Gastrocnemius medialis (tissue), 4 donors: ENCODE data around the gene CENPB. TPM values are rescaled to one million over a fixed set of nuclear protein-coding genes. Genes with fewer than 3 reads are reported as not detected.

Experiments used
- ATAC-seq, 2 donors: fragments of 150-250 bp; one replicate each; pipeline ENCODE4 v1.9.1; 2016
- DNase-seq, 2 donors: peaks; one replicate each; pipeline ENCODE4 v3.0.0-alpha.2; 2019
- H3K27ac ChIP-seq, 4 donors: fragments of 200-600 bp; sonication (generic); 1 replicate in 1 of 4; 2 replicates in 3 of 4; pipeline ENCODE4 v1.5.1; 2016 to 2018; ENCODE audit warnings: mild to moderate bottlenecking in 2 of 4, moderate library complexity in 1 of 4
- H3K27me3 ChIP-seq, 3 donors: fragments of 200-600 bp; sonication (generic) in 2 of 3; 1 replicate in 1 of 3; 2 replicates in 2 of 3; pipeline versions ENCODE4 v1.5.1 to v1.6.0; 2016 to 2019; ENCODE audit warnings: mild to moderate bottlenecking in 1 of 3, moderate library complexity in 1 of 3
- H3K36me3 ChIP-seq, 2 donors: fragments of 200-600 bp; sonication (generic) in 1 of 2; one replicate each; pipeline ENCODE4 v1.5.1; 2017 to 2018
- H3K4me1 ChIP-seq, 2 donors: fragments of 200-600 bp; sonication (generic) in 1 of 2; one replicate each; pipeline ENCODE4 v1.5.1; 2016 to 2017; ENCODE audit warnings: mild to moderate bottlenecking in 2 of 2
- H3K4me3 ChIP-seq, 4 donors: fragments of 200-600 bp; sonication (generic) in 3 of 4; 1 replicate in 1 of 4; 2 replicates in 3 of 4; pipeline ENCODE4 v1.5.1; 2016 to 2019; ENCODE audit warnings: mild to moderate bottlenecking in 2 of 4
- H3K9me3 ChIP-seq, 3 donors: fragments of 200-600 bp; sonication (generic) in 2 of 3; 1 replicate in 1 of 3; 2 replicates in 2 of 3; pipeline ENCODE4 v1.5.1; 2016 to 2019
- POLR2A ChIP-seq, 2 donors: fragments of 450-650 bp; IDR thresholded peaks; one replicate each; pipeline ENCODE4 v1.6.1; 2017; ENCODE audit warnings: antibody characterized with exemption in 2 of 2, mild to moderate bottlenecking in 2 of 2, moderate library complexity in 2 of 2
- in situ Hi-C, 4 donors: fragments of 200-750 bp; cut with MboI; loops; one replicate each; pipeline versions ENCODE4 v1.15.0 to v1.8.0; 2017; ENCODE audit warnings: low sequenced_read_pairs in 4 of 4
- intact Hi-C: fragments of 100-400 bp; cut with DNase I; formaldehyde crosslinking; loops from one replicate; pipeline ENCODE4 v1.15.1; 2023; ENCODE audit warnings: low total_unique reads
- total RNA-seq, 4 donors: library from RNA; depleted of rRNA; stranded (reverse); fragments of >200 nt; gene quantifications; one replicate each; pipeline versions ENCODE4 v1.1.0 to v1.2.3, GENCODE V29; 2016
- TF ChIP-seq, protein P1 (sequence below), 5 experiments: fragments of 450-650 bp in 3 of 5; fragments of 200-600 bp in 2 of 5; sonication (generic) in 2 of 5; IDR thresholded peaks in 4 of 5; conservative IDR thresholded peaks in 1 of 5; 1 replicate in 4 of 5; 2 replicates in 1 of 5; pipeline ENCODE4 v1.5.1; 2016 to 2019; ENCODE audit warnings: antibody characterized with exemption in 5 of 5, mild to moderate bottlenecking in 3 of 5, moderate library complexity in 3 of 5

Gene CENPB
- total RNA-seq, 4 donors from 2014 or later, result 67.5 to 186 (median 143) TPM

DNA sequence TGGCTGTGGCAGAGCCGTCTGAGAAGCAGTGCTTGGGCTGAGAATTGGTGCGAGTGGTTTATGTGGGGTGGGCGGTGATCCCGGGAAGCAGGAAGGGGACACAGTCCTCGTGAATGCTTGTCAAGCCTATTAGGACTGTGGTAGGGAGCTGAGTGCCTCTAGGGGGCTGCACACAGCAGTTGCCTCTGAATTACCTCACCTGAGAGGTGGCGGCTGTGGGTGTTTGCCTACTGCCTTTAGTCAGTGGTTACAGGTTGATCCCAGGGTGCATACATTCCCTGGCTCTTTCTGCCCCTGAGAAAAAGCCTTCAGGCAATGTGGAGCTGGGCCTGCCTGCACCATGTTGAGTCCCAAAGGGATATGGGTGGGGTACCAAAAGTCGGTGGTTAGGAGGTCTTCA lies 39.0 kb upstream of the CENPB start:
- intact Hi-C loops, result no loop called here
- Histone ChIP-seq H3K4me1 (peaks cover 7 to 8% of the 10 kb centered on the region in 2 donors), H3K4me3 (no peak overlapping the region), H3K36me3 (peaks cover 0 to 43% of the 10 kb centered on the region in 2 donors), H3K27me3 (no peaks in the 10 kb centered on the region), H3K9me3 (no peaks in the 10 kb centered on the region), H3K27ac (no peak overlapping the region)
- in situ Hi-C loops, result no loop called here
- TF ChIP-seq POLR2A (IDR thresholded peaks at IDR 0.05), result no peak
- TF ChIP-seq, protein P1, sequence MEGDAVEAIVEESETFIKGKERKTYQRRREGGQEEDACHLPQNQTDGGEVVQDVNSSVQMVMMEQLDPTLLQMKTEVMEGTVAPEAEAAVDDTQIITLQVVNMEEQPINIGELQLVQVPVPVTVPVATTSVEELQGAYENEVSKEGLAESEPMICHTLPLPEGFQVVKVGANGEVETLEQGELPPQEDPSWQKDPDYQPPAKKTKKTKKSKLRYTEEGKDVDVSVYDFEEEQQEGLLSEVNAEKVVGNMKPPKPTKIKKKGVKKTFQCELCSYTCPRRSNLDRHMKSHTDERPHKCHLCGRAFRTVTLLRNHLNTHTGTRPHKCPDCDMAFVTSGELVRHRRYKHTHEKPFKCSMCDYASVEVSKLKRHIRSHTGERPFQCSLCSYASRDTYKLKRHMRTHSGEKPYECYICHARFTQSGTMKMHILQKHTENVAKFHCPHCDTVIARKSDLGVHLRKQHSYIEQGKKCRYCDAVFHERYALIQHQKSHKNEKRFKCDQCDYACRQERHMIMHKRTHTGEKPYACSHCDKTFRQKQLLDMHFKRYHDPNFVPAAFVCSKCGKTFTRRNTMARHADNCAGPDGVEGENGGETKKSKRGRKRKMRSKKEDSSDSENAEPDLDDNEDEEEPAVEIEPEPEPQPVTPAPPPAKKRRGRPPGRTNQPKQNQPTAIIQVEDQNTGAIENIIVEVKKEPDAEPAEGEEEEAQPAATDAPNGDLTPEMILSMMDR (IDR thresholded peaks at IDR 0.05 in 4 of 5, conservative IDR thresholded peaks at IDR 0.05 in 1 of 5), result no peak
- no peak for ATAC-seq
- no peak for DNase-seq

DNA sequence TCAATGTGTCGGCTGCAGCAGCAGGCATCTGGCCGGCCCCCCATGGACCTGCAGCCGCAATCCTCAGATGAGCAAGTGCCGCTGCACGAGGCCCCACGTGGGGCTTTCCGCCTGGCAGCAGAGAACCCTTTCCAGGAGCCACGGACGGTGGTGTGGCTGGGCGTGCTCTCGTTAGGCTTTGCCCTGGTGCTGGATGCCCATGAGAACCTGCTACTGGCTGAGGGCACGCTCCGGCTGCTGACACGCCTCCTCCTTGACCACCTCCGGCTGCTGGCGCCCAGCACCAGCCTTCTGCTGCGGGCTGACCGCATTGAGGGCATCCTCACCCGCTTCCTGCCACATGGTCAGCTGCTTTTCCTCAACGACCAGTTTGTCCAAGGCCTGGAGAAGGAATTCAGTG lies 37.3 kb upstream of the CENPB start:
- Histone ChIP-seq H3K4me3 (no peak overlapping the region), H3K9me3 (no peaks in the 10 kb centered on the region), H3K4me1 (peaks cover 15 to 16% of the 10 kb centered on the region in 2 donors), H3K27ac (no peak overlapping the region), H3K36me3 (peaks cover 0 to 43% of the 10 kb centered on the region in 2 donors), H3K27me3 (no peaks in the 10 kb centered on the region)
- in situ Hi-C loops, result no loop called here
- intact Hi-C loops, result no loop called here
- TF ChIP-seq, protein P1 (IDR thresholded peaks at IDR 0.05 in 4 of 5, conservative IDR thresholded peaks at IDR 0.05 in 1 of 5), result no peak
- TF ChIP-seq POLR2A (IDR thresholded peaks at IDR 0.05), result no peak
- ATAC-seq (no peak), DNase-seq (no peak)

DNA sequence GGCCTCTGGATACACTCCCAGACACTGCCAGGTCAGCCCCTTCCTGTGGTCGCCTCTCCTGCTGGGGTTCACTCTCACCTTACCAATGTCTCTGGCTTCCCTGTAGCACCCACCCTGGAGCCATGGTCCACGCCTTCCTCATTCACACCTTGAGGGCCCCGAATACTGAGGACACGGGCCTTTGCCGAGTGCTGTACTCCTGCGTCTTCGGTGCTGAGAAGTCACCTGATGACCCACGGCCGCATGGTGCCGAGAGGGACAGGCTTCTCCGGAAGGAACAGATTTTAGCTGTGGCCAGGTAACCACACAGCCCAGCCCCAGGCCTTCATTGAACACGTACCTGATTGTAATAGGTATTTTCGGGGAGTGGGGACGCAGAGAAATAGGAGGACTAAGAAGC lies 35.5 kb upstream of the CENPB start:
- Histone ChIP-seq H3K9me3 (no peaks in the 10 kb centered on the region), H3K27me3 (no peaks in the 10 kb centered on the region), H3K27ac (peak overlapping the region; percentile 89 to 98 (median 96)), H3K4me3 (no peak overlapping the region), H3K4me1 (peaks cover 19 to 23% of the 10 kb centered on the region in 2 donors), H3K36me3 (peaks cover 0 to 37% of the 10 kb centered on the region in 2 donors)
- in situ Hi-C loops (no loop called here), intact Hi-C loops (loop anchor here (2.0 kb wide), 1 partner anchor 67 kb away; the partner anchor contains the start of gene PANK2)
- TF ChIP-seq, protein P1 (IDR thresholded peaks at IDR 0.05 in 4 of 5, conservative IDR thresholded peaks at IDR 0.05 in 1 of 5), result no peak
- TF ChIP-seq POLR2A (IDR thresholded peaks at IDR 0.05), result no peak
- ATAC-seq, result no peak
- no peak for DNase-seq

DNA sequence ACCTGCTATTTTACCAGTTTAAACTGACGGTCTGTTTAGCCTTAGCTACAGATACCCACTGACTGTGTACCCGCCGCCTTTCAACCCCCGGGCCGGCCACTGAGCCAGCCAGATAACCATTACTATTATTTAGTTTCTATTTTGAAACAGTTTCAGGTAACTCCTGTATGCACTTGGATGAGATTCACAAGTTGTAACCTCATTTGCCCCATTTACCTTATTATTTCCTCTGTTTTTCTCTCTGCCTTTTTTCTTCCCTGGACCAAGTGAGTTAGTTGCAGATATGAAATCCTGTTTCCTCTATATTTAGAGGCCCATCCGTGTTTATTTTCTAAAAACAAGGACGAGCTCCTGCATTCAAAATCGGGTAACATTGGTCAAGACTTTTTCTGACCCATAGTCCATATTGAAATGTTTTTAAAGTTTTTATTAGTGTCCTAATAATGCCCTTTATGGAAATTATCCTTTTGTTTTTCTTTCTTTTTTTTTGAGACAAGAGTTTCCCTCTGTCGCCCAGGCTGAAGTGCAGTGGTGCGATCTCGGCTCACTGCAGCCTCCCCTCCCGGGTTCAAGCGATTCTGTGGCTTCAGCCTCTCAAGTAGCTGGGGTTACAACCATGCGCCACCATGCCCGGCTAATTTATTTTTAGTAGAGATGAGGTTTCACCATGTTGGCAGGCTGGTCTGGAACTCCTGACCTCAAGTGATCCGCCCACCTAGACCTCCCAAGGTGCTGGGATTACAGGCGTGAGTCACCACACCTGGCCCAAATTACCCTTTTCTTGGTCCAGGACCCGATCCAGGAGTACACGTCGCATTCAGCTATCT lies 34.6 kb upstream of the CENPB start:
- in situ Hi-C loops (no loop called here), intact Hi-C loops (loop anchor here (1.0 to 2.0 kb wide), 6 partner anchors 25 to 145 kb away; partner anchors contain the start of genes CDC25B, CENPB, MAVS and PANK2)
- ATAC-seq (peak; percentile 19 to 40), DNase-seq (peak; percentile 48 to 85)
- peak in 1 of 2 donors; percentile 53 for TF ChIP-seq POLR2A (IDR thresholded peaks at IDR 0.05)
- TF ChIP-seq, protein P1 (IDR thresholded peaks at IDR 0.05 in 4 of 5, conservative IDR thresholded peaks at IDR 0.05 in 1 of 5), result no peak
- Histone ChIP-seq H3K27me3 (no peaks in the 10 kb centered on the region), H3K4me3 (peak overlapping the region; percentile 64 to 75 (median 66)), H3K27ac (peak overlapping the region; percentile 89 to 98 (median 96)), H3K4me1 (peaks cover 19 to 23% of the 10 kb centered on the region in 2 donors), H3K36me3 (peaks cover 0 to 32% of the 10 kb centered on the region in 2 donors), H3K9me3 (no peaks in the 10 kb centered on the region)
